Skeletal muscle tissue (tissue), 4 donors: ENCODE data around the gene KIF18B. TPM values are rescaled to one million over a fixed set of nuclear protein-coding genes. Genes with fewer than 3 reads are reported as not detected.

ENCODE experiments used
- H3K27ac ChIP-seq: one replicate; pipeline ENCODE4 v1.7.0; 2013; ENCODE audit warnings: mild to moderate bottlenecking, low read depth, low read length, inconsistent platforms
- H3K27me3 ChIP-seq, 3 donors: one replicate each; pipeline ENCODE4 v1.7.0; 2013; ENCODE audit warnings: low read length in 3 of 3; ENCODE audit not compliant: control insufficient read depth in 3 of 3, insufficient read depth in 3 of 3
- H3K36me3 ChIP-seq, 3 donors: one replicate each; pipeline ENCODE4 v1.7.0; 2013; ENCODE audit warnings: low read length in 3 of 3; ENCODE audit not compliant: control insufficient read depth in 3 of 3, insufficient read depth in 3 of 3
- H3K4me1 ChIP-seq, 3 donors: one replicate each; pipeline ENCODE4 v1.7.0; 2013; ENCODE audit warnings: low read length in 3 of 3, mild to moderate bottlenecking in 3 of 3; ENCODE audit not compliant: control insufficient read depth in 3 of 3, insufficient read depth in 3 of 3
- H3K4me3 ChIP-seq, 3 donors: one replicate each; pipeline ENCODE4 v1.7.0; 2013; ENCODE audit warnings: low read length in 3 of 3
- H3K9ac ChIP-seq, 3 donors: one replicate each; pipeline ENCODE4 v1.7.0; 2013; ENCODE audit warnings: low read length in 3 of 3, mild to moderate bottlenecking in 3 of 3, moderate library complexity in 2 of 3, low read depth in 1 of 3
- H3K9me3 ChIP-seq, 3 donors: one replicate each; pipeline ENCODE4 v1.7.0; 2013; ENCODE audit warnings: low read length in 3 of 3; ENCODE audit not compliant: control insufficient read depth in 3 of 3
- total RNA-seq: library from RNA; depleted of rRNA; stranded (reverse); fragments of >200 nt; gene quantifications from one replicate; pipeline ENCODE4 v1.2.3, GENCODE V29; 2014
- donor health status: Osteomylitis.

KIF18B gene
- total RNA-seq, 1 donor from 2014 or later: 1.0 TPM

DNA sequence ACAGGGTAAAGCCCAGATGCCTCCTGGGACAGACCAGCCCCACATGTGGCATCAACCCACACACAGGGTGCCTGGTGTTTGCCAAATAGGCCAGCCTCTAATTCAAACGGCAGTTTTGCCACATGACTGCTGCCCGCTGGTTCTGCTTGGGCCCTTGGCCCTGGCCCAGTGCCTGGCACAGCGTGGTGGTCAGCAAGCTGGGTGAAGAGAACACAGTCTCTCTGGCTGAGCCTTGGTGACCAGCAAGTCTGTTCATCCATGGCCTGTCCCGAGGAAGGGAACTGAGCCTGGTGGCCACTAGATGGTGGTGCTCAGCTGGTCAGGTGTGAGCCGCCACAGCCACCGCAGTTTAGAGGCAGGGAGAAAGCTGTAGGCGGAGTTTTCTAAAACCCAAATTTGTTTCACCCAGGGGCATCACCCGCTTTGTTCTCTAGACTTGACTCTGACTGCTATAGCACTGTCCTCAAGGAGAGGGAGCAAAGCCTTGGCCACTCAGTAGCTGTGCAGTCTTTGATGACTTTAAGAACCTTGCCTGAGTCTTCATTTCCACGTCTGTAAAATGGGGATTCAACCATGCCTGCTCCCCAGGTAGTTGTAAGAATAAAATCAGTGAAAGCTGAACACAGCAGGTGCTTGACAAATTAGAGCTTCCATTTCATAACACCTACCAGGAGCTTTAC lies 27.5 kb downstream of the KIF18B start:
- peaks cover 0 to 10% (median 4%) of the 10 kb centered on the region in 3 donors for H3K4me1 ChIP-seq
- H3K9me3 ChIP-seq: no peaks in the 10 kb centered on the region
- H3K27me3 ChIP-seq: peaks cover 0 to 3% (median 3%) of the 10 kb centered on the region in 3 donors
- H3K9ac ChIP-seq: peak overlapping the region in 1 of 3 donors; percentile 25
- no peak overlapping the region for H3K4me3 ChIP-seq
- no peak overlapping the region for H3K27ac ChIP-seq
- H3K36me3 ChIP-seq: no peaks in the 10 kb centered on the region

DNA sequence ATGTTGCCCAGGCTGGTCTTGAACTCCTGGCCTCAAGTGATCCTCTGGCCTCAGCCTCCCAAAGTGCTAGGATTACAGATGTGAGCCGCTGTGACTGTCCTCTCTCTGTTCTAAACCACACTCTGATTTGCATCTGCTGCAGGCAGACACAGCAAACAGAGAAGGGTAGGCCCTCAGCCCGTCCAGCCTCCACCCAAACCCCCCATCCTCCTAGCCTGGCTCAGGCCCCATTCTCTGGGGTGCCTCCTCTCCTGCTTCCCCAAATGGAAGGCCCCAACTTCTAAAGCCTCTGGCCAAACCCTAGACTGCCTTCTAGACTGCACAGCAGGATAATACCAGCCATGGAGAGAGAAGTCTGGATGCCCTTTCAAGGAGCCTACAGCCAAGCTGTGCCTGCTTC lies 28.2 kb downstream of the KIF18B start:
- peaks cover 0 to 3% (median 3%) of the 10 kb centered on the region in 3 donors for H3K27me3 ChIP-seq
- H3K9ac ChIP-seq: no peak overlapping the region
- H3K36me3 ChIP-seq: no peaks in the 10 kb centered on the region
- no peaks in the 10 kb centered on the region for H3K9me3 ChIP-seq
- peaks cover 0 to 10% (median 4%) of the 10 kb centered on the region in 3 donors for H3K4me1 ChIP-seq
- no peak overlapping the region for H3K4me3 ChIP-seq
- H3K27ac ChIP-seq: no peak overlapping the region

DNA sequence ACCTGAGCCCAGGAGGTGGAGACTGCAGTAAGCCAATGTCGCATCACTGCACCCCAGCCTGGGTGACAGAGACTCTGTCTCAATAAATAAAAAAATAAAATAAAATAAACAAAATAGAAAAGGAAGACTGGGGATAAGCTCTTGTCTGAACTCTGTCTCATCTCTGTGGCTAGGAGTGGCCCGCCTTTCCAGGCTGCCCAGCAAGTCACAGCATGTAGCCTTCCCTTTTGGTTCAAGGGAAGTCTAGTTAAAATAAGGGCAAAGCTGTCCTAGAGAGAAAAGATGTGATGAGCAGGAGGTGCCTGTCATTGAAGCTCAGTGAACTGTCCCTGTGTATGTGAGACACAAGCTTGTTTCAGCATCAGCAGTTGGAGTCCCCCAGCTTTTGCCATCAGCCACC lies 29.6 kb downstream of the KIF18B start:
- Histone ChIP-seq H3K27ac (no peak overlapping the region), H3K4me3 (no peak overlapping the region), H3K27me3 (peaks cover 7 to 10% (median 8%) of the 10 kb centered on the region in 3 donors), H3K9ac (no peak overlapping the region), H3K4me1 (peaks cover 0 to 10% (median 4%) of the 10 kb centered on the region in 3 donors), H3K36me3 (no peaks in the 10 kb centered on the region), H3K9me3 (no peaks in the 10 kb centered on the region)

DNA sequence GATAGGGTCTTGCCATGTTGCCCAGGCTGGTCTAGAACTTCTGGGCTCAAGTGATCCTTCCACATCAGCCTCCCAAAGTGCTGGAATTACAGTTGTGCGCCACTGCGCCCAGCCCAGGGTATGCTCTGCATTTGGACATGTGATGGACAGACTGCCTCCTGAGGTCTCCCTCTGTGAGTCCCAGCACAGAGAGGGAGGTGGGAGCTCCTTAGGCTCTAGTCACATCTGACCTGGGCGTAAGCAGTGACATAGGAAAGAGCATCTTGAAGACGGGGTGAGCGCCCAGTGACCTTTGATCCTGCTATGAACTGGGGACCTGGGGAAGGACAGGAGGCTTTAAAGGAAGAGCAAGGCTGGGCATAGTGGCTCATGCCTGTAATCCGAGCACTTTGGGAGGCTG lies 30.1 kb downstream of the KIF18B start:
- no peaks in the 10 kb centered on the region for H3K36me3 ChIP-seq
- H3K9me3 ChIP-seq: no peaks in the 10 kb centered on the region
- peak overlapping the region in 1 of 3 donors; percentile 40 for H3K9ac ChIP-seq
- no peak overlapping the region for H3K4me3 ChIP-seq
- peaks cover 13 to 14% (median 14%) of the 10 kb centered on the region in 3 donors for H3K27me3 ChIP-seq
- no peak overlapping the region for H3K27ac ChIP-seq
- peaks cover 0 to 10% (median 4%) of the 10 kb centered on the region in 3 donors for H3K4me1 ChIP-seq

DNA sequence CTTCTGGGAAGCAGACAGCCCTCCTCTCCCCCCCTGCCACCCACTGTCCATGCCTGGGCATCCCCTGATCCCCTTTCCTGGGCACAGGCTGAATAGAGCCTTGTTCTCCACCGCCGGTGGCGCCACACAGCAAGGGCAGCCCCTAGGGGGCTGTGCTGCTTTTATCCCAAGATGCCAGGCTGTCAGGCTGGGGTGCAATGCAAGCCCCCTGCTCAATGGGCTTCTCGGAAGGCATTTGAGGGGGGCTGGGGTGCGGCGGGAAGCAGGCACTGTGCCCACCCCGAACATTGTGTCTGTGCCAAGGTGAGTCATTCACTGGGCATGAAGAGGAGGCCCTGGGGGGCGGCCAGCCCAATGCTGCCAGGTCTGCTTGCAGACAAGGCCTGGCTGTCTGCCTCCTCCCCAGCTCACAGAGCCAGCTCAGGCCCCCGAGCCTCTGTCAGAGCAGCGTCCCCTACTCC lies 30.8 kb downstream of the KIF18B start:
- H3K9me3 ChIP-seq: no peaks in the 10 kb centered on the region
- H3K27me3 ChIP-seq: peaks cover 16 to 17% (median 16%) of the 10 kb centered on the region in 3 donors
- no peak overlapping the region for H3K27ac ChIP-seq
- no peak overlapping the region for H3K4me3 ChIP-seq
- no peaks in the 10 kb centered on the region for H3K36me3 ChIP-seq
- H3K9ac ChIP-seq: no peak overlapping the region
- peaks cover 0 to 10% (median 4%) of the 10 kb centered on the region in 3 donors for H3K4me1 ChIP-seq

DNA sequence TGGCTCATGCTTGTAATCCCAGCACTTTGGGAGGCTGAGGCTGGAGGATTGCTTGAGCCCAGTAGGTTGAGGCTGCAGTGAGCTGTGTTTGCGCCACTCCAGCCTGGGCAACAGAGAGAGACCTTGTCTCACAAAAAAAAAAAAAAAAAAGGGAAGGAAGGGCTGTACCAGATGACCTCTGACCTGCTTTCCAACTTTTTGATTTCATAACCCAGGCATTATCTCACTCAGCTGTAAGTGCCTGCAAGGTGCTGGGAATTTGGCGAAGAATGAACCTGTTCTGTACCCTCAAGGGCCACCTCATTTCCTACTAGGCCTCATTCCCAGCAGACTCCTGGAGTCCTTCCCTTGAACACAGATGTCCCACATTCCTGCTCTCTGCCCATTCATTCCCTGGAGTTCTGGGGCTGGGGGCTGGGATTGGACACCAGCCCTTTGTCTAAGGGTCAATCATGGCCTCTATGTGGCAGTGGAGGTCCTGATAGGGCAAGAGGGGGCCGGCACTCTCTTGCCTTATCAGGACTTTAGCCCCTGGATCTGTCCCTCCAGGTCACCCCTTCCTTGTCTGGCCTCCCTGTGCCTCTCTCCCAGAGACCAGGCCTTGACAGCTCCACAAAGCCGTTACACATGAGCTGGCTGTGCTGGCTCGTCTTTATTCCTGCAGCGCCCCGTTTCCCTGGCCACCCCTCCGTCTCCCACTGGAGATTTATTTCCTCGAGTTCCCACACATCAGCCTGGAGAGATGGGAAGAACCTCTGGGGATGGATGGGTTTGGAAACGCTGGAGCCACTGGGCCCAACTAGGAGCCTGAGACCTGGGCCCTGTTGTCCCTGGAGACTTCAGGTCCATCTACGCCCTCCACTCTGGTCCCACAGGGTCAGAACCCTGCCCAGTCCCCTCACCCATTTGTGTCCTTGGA lies 31.5 kb downstream of the KIF18B start:
- Histone ChIP-seq H3K9ac (no peak overlapping the region), H3K4me1 (peaks cover 1 to 10% (median 9%) of the 10 kb centered on the region in 3 donors), H3K27ac (no peak overlapping the region), H3K4me3 (no peak overlapping the region), H3K9me3 (no peaks in the 10 kb centered on the region), H3K36me3 (no peaks in the 10 kb centered on the region), H3K27me3 (peaks cover 19 to 24% (median 22%) of the 10 kb centered on the region in 3 donors)

DNA sequence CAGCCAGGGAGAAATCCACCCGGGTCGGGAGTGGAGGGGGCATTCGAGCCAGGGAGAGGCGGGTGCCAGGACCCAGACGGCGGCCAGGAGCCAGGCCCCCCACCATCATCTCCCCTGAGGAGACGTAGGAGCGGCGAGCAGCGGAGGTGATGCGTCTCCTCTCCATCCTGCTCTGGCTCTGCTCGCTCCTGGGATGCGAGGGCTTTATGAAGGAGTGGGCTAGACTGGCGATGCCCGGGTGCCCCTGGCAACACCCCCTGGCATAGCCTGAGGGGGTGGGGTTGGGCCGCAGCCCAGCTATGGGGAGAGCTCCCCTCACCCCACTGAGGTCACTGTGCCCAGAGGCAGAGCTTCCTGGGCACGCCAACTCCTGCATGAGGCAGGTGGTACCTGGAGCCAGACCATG lies 32.2 kb downstream of the KIF18B start, which contains the start of gene GFAP:
Gene GFAP, minus strand, starts transcription at position 180 of the 406 bp plus-strand sequence. Its CDS starts 14 bp downstream, at position 166.
- Histone ChIP-seq H3K9ac (no peak within 1 kb of the TSS), H3K4me3 (no peak within 1 kb of the TSS), H3K27ac (no peak within 1 kb of the TSS), H3K27me3 (peaks cover 19 to 29% (median 28%) of the 10 kb centered on the region in 3 donors), H3K36me3 (no peaks in the 10 kb centered on the region), H3K4me1 (peaks cover 4 to 10% (median 10%) of the 10 kb centered on the region in 3 donors), H3K9me3 (no peaks in the 10 kb centered on the region)

DNA sequence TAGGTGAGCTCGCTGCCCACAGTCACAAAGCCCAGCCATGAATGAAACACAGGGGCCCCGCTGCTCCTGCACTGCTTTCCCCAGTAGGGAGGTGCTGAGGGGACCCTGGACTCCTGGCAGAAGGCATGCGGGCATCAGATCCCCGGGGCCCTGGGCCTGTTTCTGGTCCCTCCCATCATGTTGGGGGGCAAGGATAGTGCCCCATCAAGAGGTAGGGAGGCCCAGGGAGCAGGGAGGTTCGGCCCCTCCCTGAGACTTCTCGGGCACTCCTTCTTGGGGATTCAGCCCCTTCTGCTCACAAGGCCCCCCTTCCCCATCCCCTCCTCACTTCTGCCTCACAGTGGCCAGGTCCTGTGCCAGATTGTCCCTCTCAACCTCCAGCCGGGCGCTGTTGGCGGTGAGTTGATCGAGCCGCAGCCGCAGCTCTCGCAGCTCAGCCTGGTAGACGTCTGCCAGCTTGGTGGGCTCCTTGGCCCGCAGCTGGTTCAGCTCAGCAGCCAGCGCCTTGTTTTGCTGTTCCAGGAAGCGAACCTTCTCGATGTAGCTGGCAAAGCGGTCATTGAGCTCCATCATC lies 32.8 kb downstream of the KIF18B start:
- Histone ChIP-seq H3K4me1 (peaks cover 4 to 8% (median 8%) of the 10 kb centered on the region in 3 donors), H3K36me3 (no peaks in the 10 kb centered on the region), H3K9ac (no peak overlapping the region), H3K27me3 (peaks cover 19 to 29% (median 29%) of the 10 kb centered on the region in 3 donors), H3K27ac (no peak overlapping the region), H3K4me3 (no peak overlapping the region), H3K9me3 (no peaks in the 10 kb centered on the region)

DNA sequence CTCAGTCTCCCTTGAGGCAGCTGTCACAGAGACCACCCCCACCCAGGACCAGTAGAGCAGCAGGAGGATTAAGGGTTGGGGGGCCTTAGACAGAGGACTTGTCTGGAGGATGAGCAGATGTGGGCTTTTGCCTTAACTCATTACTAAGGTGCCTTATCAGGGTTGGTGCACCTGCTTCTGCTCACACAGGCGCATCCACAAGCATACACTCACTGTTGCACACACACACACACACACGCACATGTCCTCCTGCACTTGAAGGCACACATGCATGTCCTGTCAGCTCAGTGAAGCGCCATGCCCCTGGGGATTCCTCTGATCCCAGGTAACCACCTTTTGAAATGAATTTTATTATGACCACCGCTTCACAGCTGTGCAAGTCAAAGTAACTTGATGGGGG lies 33.4 kb downstream of the KIF18B start:
- Histone ChIP-seq H3K4me1 (peaks cover 4 to 6% (median 5%) of the 10 kb centered on the region in 3 donors), H3K36me3 (no peaks in the 10 kb centered on the region), H3K9me3 (no peaks in the 10 kb centered on the region), H3K9ac (no peak overlapping the region), H3K27me3 (peaks cover 19 to 29% (median 29%) of the 10 kb centered on the region in 3 donors), H3K4me3 (no peak overlapping the region), H3K27ac (no peak overlapping the region)
